T-cell (primary cell): Measurements from ENCODE around the gene RANBP17. TPM values are rescaled to one million over a fixed set of nuclear protein-coding genes. Genes with fewer than 3 reads are reported as not detected.

ENCODE experiments used
- ATAC-seq, 4 experiments: fragments of 200-7000 bp in 3 of 4; fragments of 150-1000 bp in 1 of 4; cut with Tn5 transposase; replicated peaks in 1 of 4; 1 replicate in 3 of 4; 2 replicates in 1 of 4; pipeline ENCODE4 v1.10.0; 2021; ENCODE audit warnings: moderate library complexity in 3 of 4, mild to moderate bottlenecking in 2 of 4, moderate number of reproducible peaks in 1 of 4
- CTCF ChIA-PET, 2 donors: fragments of 300-600 bp; sonication (Branson Sonifier 250); formaldehyde crosslinking; loops; one replicate each; lab custom pipeline; 2022; ENCODE audit warnings: antibody characterized with exemption in 2 of 2; lab: Charles Lee
- POLR2A ChIA-PET, 2 donors: fragments of 300-600 bp; sonication (Branson Sonifier 250); formaldehyde crosslinking; loops; one replicate each; lab custom pipeline; 2022; ENCODE audit warnings: antibody characterized with exemption in 2 of 2; lab: Charles Lee
- DNase-seq, 35 experiments: peaks; one replicate each; pipeline versions ENCODE4 v3.0.0 to v3.0.0-alpha.2; 2013 to 2023
- H3K27ac ChIP-seq: one replicate; pipeline ENCODE4 v1.5.1; 2013; ENCODE audit warnings: low read length
- H3K27me3 ChIP-seq, 2 experiments: replicated peaks in 1 of 2; 1 replicate in 1 of 2; 2 replicates in 1 of 2; pipeline versions ENCODE4 v1.6.1 to v1.7.0; 2013; ENCODE audit warnings: low read length in 1 of 2, mixed read lengths in 1 of 2; ENCODE audit not compliant: control insufficient read depth in 2 of 2, insufficient read depth in 2 of 2; ENCODE audit errors: extremely low read depth in 1 of 2
- H3K36me3 ChIP-seq, 2 donors: 1 replicate in 1 of 2; 2 replicates in 1 of 2; pipeline versions ENCODE4 v1.6.1 to v1.7.0; 2013; ENCODE audit warnings: low read length in 1 of 2; ENCODE audit not compliant: control insufficient read depth in 2 of 2, insufficient read depth in 1 of 2; ENCODE audit errors: extremely low read depth in 1 of 2
- H3K4me1 ChIP-seq, 2 experiments: 1 replicate in 1 of 2; 2 replicates in 1 of 2; pipeline versions ENCODE4 v1.6.1 to v1.7.0; 2013; ENCODE audit warnings: low read length in 2 of 2, mixed read lengths in 1 of 2; ENCODE audit not compliant: insufficient read depth in 2 of 2, control insufficient read depth in 1 of 2; ENCODE audit errors: extremely low read depth in 1 of 2
- H3K4me3 ChIP-seq, 2 donors: 1 replicate in 1 of 2; 2 replicates in 1 of 2; pipeline versions ENCODE4 v1.5.1 to v1.7.0; 2013; ENCODE audit warnings: mild to moderate bottlenecking in 2 of 2, low read length in 1 of 2, moderate library complexity in 1 of 2; ENCODE audit not compliant: control insufficient read depth in 1 of 2; ENCODE audit errors: extremely low read depth in 1 of 2
- H3K9me3 ChIP-seq: 2 replicates; pipeline ENCODE4 v1.7.0; 2013
- H3K27ac Mint-ChIP-seq, 2 donors: one replicate each; pipeline ENCODE4 v1.8.0; 2020 to 2021; ENCODE audit warnings: mild to moderate bottlenecking in 2 of 2, mixed read lengths in 2 of 2
- H3K27me3 Mint-ChIP-seq, 2 donors: one replicate each; pipeline ENCODE4 v1.8.0; 2021 to 2022; ENCODE audit warnings: mixed read lengths in 2 of 2
- H3K36me3 Mint-ChIP-seq: one replicate; pipeline ENCODE4 v1.8.0; 2021; ENCODE audit warnings: mixed read lengths
- H3K4me1 Mint-ChIP-seq, 3 donors: one replicate each; pipeline ENCODE4 v1.8.0; 2020 to 2022; ENCODE audit warnings: mixed read lengths in 3 of 3, mild to moderate bottlenecking in 1 of 3
- H3K4me3 Mint-ChIP-seq, 3 donors: one replicate each; pipeline ENCODE4 v1.8.0; 2020 to 2022; ENCODE audit warnings: mild to moderate bottlenecking in 3 of 3, mixed read lengths in 3 of 3, moderate library complexity in 3 of 3
- H3K9me3 Mint-ChIP-seq, 3 donors: one replicate each; pipeline ENCODE4 v1.8.0; 2020 to 2022; ENCODE audit warnings: mixed read lengths in 3 of 3
- WGBS: methylation state at CpG from one replicate; pipeline ENCODE4 v1.1.5; 2013; ENCODE audit warnings: missing lambda C conversion rate; ENCODE audit not compliant: insufficient coverage; 5-methylcytosine and 5-hydroxymethylcytosine counted together
- total RNA-seq, 35 experiments: library from RNA in 6 of 35; stranded (reverse) in 6 of 35; fragments of 120-200 nt in 1 of 35; gene quantifications; one replicate each; pipeline versions ENCODE4 v1.2.1 to v1.2.4 and lab custom pipeline; 2013 to 2026

RANBP17 gene
- total RNA-seq, 5 donors from 2014 or later (not counting 1 experiment from before 2014, with no cell fraction given): 0.41 to 0.62 (median 0.58) TPM; not detected in 2

DNA sequence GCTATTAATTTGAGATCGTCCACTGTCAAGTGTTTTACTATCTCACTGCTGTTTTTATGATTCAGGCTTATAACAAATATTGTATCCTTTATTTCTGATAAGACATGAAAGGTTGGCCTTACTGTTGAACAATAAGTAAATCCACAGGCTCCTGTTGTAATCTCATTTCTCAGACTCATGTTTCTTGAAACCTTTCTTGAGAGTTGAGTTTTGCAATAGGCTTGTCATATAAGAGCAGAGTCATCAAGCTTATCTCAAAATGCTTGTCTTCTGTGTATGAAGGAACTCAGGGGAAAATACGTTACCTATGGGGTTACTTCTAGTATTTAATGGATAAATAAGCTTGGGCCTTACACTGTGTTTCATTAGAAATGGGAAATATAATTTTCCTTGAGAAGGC, 438.0 kb downstream of the RANBP17 start:
- POLR2A ChIA-PET: no interaction called here
- H3K27ac Mint-ChIP-seq: no peak overlapping the region
- H3K27me3 Mint-ChIP-seq: peaks cover 36 to 49% of the 10 kb centered on the region in 2 donors

DNA sequence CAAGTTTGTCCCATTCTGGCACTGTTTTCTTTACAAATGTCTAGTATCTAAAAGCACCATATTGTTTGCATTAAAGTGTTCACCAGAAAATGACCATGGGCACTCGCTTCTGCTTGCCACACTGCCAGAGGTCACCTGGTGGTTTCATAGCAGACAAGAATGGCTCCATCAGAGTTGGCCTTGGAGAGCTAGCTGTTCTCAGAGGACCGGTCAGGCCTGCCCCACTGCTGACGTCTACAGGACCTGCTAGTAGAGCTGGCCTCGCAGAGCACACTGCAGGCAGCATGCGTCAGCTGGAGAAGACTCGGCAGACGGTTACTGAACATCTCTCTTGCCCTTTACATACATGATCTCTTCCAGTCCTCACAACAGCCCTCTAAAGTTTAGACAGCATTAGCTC, 438.5 kb downstream of the RANBP17 start:
- 83% methylated on average over 7 of the region's 7 CpGs for WGBS
- Histone ChIP-seq H3K27ac (no peak overlapping the region), H3K4me1 (no peaks in the 10 kb centered on the region), H3K9me3 (no peaks in the 10 kb centered on the region), H3K36me3 (no peaks in the 10 kb centered on the region), H3K4me3 (no peak overlapping the region), H3K27me3 (peaks cover 0 to 27% of the 10 kb centered on the region in 2 experiments)
- Mint-ChIP-seq H3K27me3 (peaks cover 39 to 50% of the 10 kb centered on the region in 2 donors), H3K9me3 (no peaks in the 10 kb centered on the region), H3K27ac (no peak overlapping the region), H3K4me3 (no peak overlapping the region), H3K36me3 (no peaks in the 10 kb centered on the region), H3K4me1 (no peaks in the 10 kb centered on the region)
- ChIA-PET POLR2A (no interaction called here), CTCF (interaction anchor here in 1 of 2 donors (0.9 kb wide), 1 partner anchor 27 kb away, joined by 3 read pairs; no protein-coding TSS in a partner anchor)
- no peak for DNase-seq
- no peak for ATAC-seq

More for the DNA sequence above, 438.0 kb downstream of the RANBP17 start:
- Histone ChIP-seq H3K4me3 (no peak overlapping the region), H3K4me1 (no peaks in the 10 kb centered on the region), H3K36me3 (no peaks in the 10 kb centered on the region), H3K27me3 (peaks cover 0 to 22% of the 10 kb centered on the region in 2 experiments), H3K9me3 (no peaks in the 10 kb centered on the region), H3K27ac (no peak overlapping the region)
- H3K4me3 Mint-ChIP-seq: no peak overlapping the region
- H3K9me3 Mint-ChIP-seq: no peaks in the 10 kb centered on the region
- H3K36me3 Mint-ChIP-seq: no peaks in the 10 kb centered on the region
- DNase-seq: no peak
- WGBS: 43% methylated on average over 1 of the region's 2 CpGs
- CTCF ChIA-PET: interaction anchor here in 1 of 2 donors (0.5 to 0.9 kb wide), 2 partner anchors 28 to 92 kb away, joined by 3 read pairs; no protein-coding TSS in a partner anchor
- ATAC-seq: no peak
- no peaks in the 10 kb centered on the region for H3K4me1 Mint-ChIP-seq

GRCh38 chr5:171306166-171306565, 444.3 kb downstream of the RANBP17 start:
- no peak overlapping the region for H3K27ac ChIP-seq
- no peaks in the 10 kb centered on the region for H3K9me3 ChIP-seq
- Mint-ChIP-seq H3K27me3 (peaks cover 57 to 78% of the 10 kb centered on the region in 2 donors), H3K4me1 (peaks cover 9 to 20% (median 12%) of the 10 kb centered on the region in 3 donors), H3K4me3 (no peak overlapping the region), H3K27ac (no peak overlapping the region), H3K9me3 (no peaks in the 10 kb centered on the region), H3K36me3 (no peaks in the 10 kb centered on the region)
- DNase-seq (no peak), ATAC-seq (no peak)
- no peak overlapping the region for H3K4me3 ChIP-seq
- ChIA-PET CTCF (no interaction called here), POLR2A (no interaction called here)
- WGBS: no CpG with 5 or more reads among the region's 6 CpGs
- H3K27me3 ChIP-seq: peaks cover 9 to 75% of the 10 kb centered on the region in 2 experiments
- H3K36me3 ChIP-seq: no peaks in the 10 kb centered on the region
- H3K4me1 ChIP-seq: peaks cover 0 to 22% of the 10 kb centered on the region in 2 experiments

DNA sequence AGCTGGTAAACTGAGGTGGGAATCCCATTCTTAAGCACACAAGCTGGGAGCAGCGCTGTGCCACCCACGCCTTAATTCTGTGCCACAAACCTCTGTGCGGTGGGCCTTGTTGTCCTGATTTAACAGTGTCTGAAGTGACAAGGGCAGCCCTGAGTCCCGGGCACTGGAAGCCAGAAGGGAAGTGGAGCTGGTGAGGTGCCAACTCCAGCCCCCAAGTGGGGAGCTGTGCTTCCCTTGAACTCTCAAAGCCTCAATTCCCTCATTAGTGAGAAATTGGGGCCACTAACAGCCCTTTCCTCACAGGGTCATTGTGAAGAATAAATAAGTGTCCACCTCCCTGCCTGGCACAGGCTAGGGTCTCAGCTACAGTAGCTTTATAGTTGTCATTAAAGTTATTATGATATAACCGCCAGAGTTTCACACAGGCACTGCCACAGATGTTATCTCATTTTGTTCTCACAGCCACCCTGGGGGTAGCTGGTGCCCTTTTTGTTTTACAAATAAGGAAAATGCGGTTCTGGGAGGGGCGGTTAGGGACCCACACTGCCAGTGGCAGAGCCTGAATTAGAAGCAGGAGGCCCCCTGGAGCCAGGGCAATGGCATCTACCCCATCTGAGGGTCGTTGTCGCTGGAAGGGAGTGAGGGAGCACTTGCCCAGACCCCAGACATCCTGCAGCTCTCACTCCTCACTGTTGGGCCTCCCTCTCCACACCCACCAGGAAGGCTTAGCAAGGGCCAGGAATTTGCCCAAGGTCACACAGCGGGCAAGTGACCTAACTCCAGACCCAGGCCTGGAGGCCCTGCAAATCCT, 445.2 kb downstream of the RANBP17 start:
- Histone ChIP-seq H3K9me3 (no peaks in the 10 kb centered on the region), H3K27me3 (peaks cover 9 to 77% of the 10 kb centered on the region in 2 experiments), H3K4me1 (peaks cover 0 to 23% of the 10 kb centered on the region in 2 experiments), H3K27ac (no peak overlapping the region), H3K4me3 (no peak overlapping the region), H3K36me3 (no peaks in the 10 kb centered on the region)
- no peaks in the 10 kb centered on the region for H3K36me3 Mint-ChIP-seq
- POLR2A ChIA-PET: no interaction called here
- WGBS: 0% methylated on average over 2 of the region's 10 CpGs
- H3K9me3 Mint-ChIP-seq: no peaks in the 10 kb centered on the region
- peak overlapping the region in 1 of 3 donors; percentile 30 for H3K4me3 Mint-ChIP-seq
- ATAC-seq (no peak), DNase-seq (no peak)
- H3K4me1 Mint-ChIP-seq: peaks cover 9 to 20% (median 12%) of the 10 kb centered on the region in 3 donors
- H3K27me3 Mint-ChIP-seq: peaks cover 54 to 75% of the 10 kb centered on the region in 2 donors
- H3K27ac Mint-ChIP-seq: no peak overlapping the region
- CTCF ChIA-PET: no interaction called here

GRCh38 chr5:171307789-171308452, 446.1 kb downstream of the RANBP17 start:
- H3K27ac Mint-ChIP-seq: no peak overlapping the region
- H3K4me3 Mint-ChIP-seq: peak overlapping the region in 1 of 3 donors; percentile 30
- ATAC-seq: no peak
- ChIA-PET POLR2A (no interaction called here), CTCF (no interaction called here)
- H3K27me3 Mint-ChIP-seq: peaks cover 51 to 74% of the 10 kb centered on the region in 2 donors
- Histone ChIP-seq H3K9me3 (no peaks in the 10 kb centered on the region), H3K27ac (no peak overlapping the region), H3K4me1 (peaks cover 0 to 31% of the 10 kb centered on the region in 2 experiments), H3K27me3 (peaks cover 12 to 82% of the 10 kb centered on the region in 2 experiments), H3K4me3 (no peak overlapping the region), H3K36me3 (no peaks in the 10 kb centered on the region)
- H3K36me3 Mint-ChIP-seq: no peaks in the 10 kb centered on the region
- H3K9me3 Mint-ChIP-seq: no peaks in the 10 kb centered on the region
- no peak for DNase-seq
- 27% methylated on average over 38 of the region's 42 CpGs for WGBS
- peaks cover 14 to 26% (median 16%) of the 10 kb centered on the region in 3 donors for H3K4me1 Mint-ChIP-seq

DNA sequence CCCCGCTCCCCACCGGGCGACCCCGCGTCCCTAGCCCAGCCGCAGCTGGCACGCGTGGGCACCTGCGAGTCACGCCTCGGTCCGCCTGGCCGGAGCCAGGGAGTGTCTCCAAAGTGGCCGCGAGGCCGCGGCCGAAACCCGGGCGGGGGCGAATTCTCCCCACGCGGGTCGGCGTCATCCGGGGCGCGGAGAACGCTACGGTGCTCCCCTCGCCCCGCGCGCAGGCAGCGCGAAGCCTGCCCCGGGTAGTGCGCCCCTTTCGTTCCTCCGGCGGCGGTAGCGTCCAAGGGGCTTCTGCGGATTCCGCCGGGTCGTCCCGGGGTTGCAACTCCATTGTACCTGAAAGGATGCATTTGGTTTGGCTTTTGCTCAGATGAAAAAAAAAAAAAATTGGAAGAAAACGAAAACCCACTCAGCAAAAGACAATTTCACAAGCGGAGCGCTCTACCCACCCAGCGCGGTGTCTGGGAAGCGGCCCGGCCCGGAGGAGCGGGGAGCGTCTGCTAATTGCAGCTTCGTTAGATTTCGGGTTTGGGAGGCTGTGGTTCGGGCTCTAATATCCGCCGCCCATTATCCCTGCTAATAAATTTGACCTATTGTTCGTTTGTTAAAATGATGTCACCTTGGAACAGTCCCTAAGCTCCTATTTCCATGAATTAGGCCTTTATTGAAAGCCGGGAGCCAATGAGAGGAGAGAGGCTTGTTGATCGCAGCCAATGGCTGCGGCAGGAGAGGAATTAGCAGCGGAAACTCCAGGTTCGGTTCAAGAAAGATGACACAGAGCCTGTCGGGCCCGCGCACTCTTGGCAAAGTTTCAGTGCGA, 446.8 kb downstream of the RANBP17 start, which contains the start of gene TLX3:
Gene TLX3, plus strand, starts transcription at position 796 of the 823 bp plus-strand sequence. CDS start 118 bp downstream, outside the sequence.
- H3K4me1 ChIP-seq: peaks cover 0 to 35% of the 10 kb centered on the region in 2 experiments
- ChIA-PET CTCF (no interaction called here), POLR2A (no interaction called here)
- no peak within 1 kb of the TSS for H3K27ac ChIP-seq
- Mint-ChIP-seq H3K27ac (no peak within 1 kb of the TSS), H3K4me3 (peak within 1 kb of the TSS in 1 of 3 donors; percentile 62), H3K36me3 (no peaks in the 10 kb centered on the region), H3K4me1 (peaks cover 18 to 32% (median 23%) of the 10 kb centered on the region in 3 donors), H3K27me3 (peaks cover 51 to 76% of the 10 kb centered on the region in 2 donors), H3K9me3 (no peaks in the 10 kb centered on the region)
- H3K36me3 ChIP-seq: no peaks in the 10 kb centered on the region
- H3K4me3 ChIP-seq: no peak within 1 kb of the TSS
- peaks cover 15 to 89% of the 10 kb centered on the region in 2 experiments for H3K27me3 ChIP-seq
- 15% methylated on average over 56 of the region's 73 CpGs for WGBS
- DNase-seq (no peak), ATAC-seq (no peak)
- no peaks in the 10 kb centered on the region for H3K9me3 ChIP-seq
